ENCODE results near the gene TACR2.

Gene TACR2

GRCh38 chr10:69360485-69361302 lies 56.0 kb downstream of the TACR2 start:
- Mint-ChIP-seq H3K27ac (peak overlapping the region; percentile 90), H3K36me3 (peaks cover 2% of the 10 kb centered on the region), H3K27me3 (no peaks in the 10 kb centered on the region), H3K4me1 (peaks cover 65% of the 10 kb centered on the region), H3K4me3 (no peak overlapping the region), H3K9me3 (no peaks in the 10 kb centered on the region)

DNA sequence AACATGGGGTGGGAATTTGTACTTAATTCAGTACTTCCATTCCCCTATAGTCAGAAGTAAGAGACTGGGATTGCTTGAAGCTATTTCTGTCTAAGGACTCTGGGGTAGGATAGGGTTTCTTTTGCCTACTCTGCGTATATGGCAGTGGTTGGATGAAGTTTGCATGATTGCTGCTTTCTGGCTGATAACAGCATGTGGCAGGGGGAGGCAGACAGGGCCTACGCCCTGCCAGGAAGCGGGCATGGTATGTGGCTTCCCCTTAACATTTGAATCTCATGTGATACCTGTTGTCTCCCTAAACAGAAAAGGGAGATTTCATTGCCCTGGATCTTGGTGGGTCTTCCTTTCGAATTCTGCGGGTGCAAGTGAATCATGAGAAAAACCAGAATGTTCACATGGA lies 57.1 kb downstream of the TACR2 start:
- peak overlapping the region; percentile 49 for H3K4me3 Mint-ChIP-seq
- peak overlapping the region; percentile 73 for H3K27ac Mint-ChIP-seq
- no peaks in the 10 kb centered on the region for H3K27me3 Mint-ChIP-seq
- H3K9me3 Mint-ChIP-seq, result no peaks in the 10 kb centered on the region
- H3K36me3 Mint-ChIP-seq, result no peaks in the 10 kb centered on the region
- peaks cover 61% of the 10 kb centered on the region for H3K4me1 Mint-ChIP-seq

- H3K4me3 Mint-ChIP-seq, result peak overlapping the region; percentile 31
- no peaks in the 10 kb centered on the region for H3K9me3 Mint-ChIP-seq
- H3K27me3 Mint-ChIP-seq, result no peaks in the 10 kb centered on the region
- H3K36me3 Mint-ChIP-seq, result peaks cover 2% of the 10 kb centered on the region
- peaks cover 64% of the 10 kb centered on the region for H3K4me1 Mint-ChIP-seq
- H3K27ac Mint-ChIP-seq, result peak overlapping the region; percentile 73
These were observed 57.6 kb downstream of the TACR2 start for GRCh38 chr10:69359148-69359547.

GRCh38 chr10:69358148-69358795 lies 58.4 kb downstream of the TACR2 start:
- H3K4me1 Mint-ChIP-seq, result peaks cover 64% of the 10 kb centered on the region
- no peaks in the 10 kb centered on the region for H3K9me3 Mint-ChIP-seq
- H3K4me3 Mint-ChIP-seq, result peak overlapping the region; percentile 27
- H3K27ac Mint-ChIP-seq, result peak overlapping the region; percentile 60
- H3K27me3 Mint-ChIP-seq, result no peaks in the 10 kb centered on the region
- H3K36me3 Mint-ChIP-seq, result peaks cover 7% of the 10 kb centered on the region

DNA sequence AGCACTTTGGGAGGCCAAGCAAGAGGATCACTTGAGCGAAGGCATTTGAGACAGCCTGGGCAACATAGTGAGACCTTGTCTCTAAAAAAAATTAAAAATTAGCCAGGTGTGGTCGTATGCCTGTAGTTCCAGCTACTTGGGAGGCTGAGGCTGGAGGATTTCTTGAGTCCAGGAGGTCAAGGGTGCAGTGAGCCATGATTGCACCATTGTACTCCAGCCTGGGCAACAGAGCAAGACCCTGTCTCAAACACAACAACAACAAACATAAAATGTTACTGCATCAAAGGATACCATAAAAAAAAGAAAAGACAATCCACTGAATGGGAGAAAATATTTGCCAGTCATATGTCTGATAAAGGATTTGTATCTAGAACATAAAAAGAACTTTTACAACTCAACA lies 60.5 kb downstream of the TACR2 start:
- Mint-ChIP-seq H3K36me3 (peaks cover 8% of the 10 kb centered on the region), H3K4me1 (peaks cover 55% of the 10 kb centered on the region), H3K9me3 (no peaks in the 10 kb centered on the region), H3K27ac (no peak overlapping the region), H3K27me3 (no peaks in the 10 kb centered on the region), H3K4me3 (no peak overlapping the region)

- Mint-ChIP-seq H3K4me3 (peak overlapping the region; percentile 67), H3K27ac (peak overlapping the region; percentile 98), H3K4me1 (peaks cover 48% of the 10 kb centered on the region), H3K36me3 (peaks cover 8% of the 10 kb centered on the region), H3K9me3 (no peaks in the 10 kb centered on the region), H3K27me3 (no peaks in the 10 kb centered on the region)
These were observed 62.6 kb downstream of the TACR2 start for GRCh38 chr10:69353977-69354635.
